Measurements from ENCODE around the gene SEPTIN5.
"Not testable (repeated sequence)": the region's sequence is repeated elsewhere in the genome, so short reads cannot be mapped to it uniquely, and the experiment has no call there.

Gene SEPTIN5

GRCh38 chr22:19721330-19722177 lies 7.3 kb downstream of the SEPTIN5 start:
- DNase-seq, result no peak

GRCh38 chr22:19722178-19722981 lies 8.1 kb downstream of the SEPTIN5 start:
- DNase-seq, result no peak

- DNase-seq, result no peak
These were observed 8.6 kb downstream of the SEPTIN5 start for GRCh38 chr22:19722982-19723231.

GRCh38 chr22:19723232-19723982 lies 9.1 kb downstream of the SEPTIN5 start, which contains the start of gene GP1BB:
GP1BB (plus strand) TSS chr22:19723539; CDS start chr22:19723570, 31 bp downstream.
- no peak for DNase-seq

DNA sequence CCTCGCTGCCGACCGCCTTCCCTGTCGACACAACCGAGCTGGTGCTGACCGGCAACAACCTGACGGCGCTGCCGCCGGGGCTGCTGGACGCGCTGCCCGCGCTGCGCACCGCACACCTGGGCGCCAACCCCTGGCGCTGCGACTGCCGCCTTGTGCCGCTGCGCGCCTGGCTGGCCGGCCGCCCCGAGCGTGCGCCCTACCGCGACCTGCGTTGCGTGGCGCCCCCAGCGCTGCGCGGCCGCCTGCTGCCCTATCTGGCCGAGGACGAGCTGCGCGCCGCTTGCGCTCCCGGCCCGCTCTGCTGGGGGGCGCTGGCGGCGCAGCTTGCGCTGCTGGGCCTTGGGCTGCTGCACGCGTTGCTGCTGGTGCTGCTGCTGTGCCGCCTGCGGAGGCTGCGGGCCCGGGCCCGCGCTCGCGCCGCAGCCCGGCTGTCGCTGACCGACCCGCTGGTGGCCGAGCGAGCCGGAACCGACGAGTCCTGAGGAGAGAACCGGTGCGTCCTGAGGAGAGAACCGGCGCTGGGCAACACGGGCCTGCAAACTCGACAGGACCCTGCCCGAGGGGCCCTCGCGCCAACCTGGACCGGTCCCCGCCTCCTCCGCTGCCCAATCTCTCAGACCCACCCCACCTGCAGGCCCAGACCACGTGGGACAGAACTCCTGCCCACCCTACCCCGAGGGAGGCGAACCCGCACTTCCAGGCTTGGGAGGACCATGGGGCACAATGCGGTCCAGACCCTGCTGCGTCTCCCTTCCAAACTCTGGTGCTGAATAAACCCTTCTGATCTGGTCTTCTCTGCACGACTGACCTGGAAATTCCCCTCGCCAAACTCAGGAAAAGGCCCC lies 9.9 kb downstream of the SEPTIN5 start:
- DNase-seq, result no peak

DNA sequence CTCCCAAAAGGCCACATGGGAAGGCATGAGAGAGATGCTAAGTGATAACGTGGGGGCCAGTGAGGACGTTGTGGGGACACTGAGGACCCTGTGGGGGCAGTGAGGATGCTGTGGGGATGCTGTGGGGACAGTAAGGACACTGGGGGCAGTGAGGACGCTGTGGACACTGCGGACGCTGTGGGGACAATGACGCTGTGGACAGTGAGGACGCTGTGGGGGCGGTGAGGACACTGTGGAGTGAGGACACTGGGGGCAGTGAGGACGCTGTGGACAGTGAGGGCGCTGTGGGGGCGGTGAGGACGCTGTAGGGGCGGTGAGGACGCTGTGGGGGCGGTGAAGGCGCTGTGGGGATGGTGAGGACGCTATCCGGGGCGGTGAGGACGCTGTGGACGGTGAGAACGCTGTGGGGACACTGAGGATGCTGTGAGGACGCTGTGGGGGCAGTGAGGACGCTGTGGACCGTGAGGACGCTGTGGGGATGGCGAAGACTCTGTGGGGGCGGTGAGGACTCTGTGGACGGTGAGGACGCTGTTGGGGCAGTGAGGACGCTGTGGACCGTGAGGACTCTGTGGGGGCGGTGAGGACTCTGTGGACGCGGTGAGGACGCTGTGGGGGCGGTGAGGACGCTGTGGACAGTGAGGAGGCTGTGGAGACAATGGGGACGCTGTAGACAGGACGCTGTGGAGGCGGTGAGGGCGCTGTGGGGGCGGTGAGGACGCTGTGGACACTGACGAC lies 10.8 kb downstream of the SEPTIN5 start:
- DNase-seq, result no peak

DNA sequence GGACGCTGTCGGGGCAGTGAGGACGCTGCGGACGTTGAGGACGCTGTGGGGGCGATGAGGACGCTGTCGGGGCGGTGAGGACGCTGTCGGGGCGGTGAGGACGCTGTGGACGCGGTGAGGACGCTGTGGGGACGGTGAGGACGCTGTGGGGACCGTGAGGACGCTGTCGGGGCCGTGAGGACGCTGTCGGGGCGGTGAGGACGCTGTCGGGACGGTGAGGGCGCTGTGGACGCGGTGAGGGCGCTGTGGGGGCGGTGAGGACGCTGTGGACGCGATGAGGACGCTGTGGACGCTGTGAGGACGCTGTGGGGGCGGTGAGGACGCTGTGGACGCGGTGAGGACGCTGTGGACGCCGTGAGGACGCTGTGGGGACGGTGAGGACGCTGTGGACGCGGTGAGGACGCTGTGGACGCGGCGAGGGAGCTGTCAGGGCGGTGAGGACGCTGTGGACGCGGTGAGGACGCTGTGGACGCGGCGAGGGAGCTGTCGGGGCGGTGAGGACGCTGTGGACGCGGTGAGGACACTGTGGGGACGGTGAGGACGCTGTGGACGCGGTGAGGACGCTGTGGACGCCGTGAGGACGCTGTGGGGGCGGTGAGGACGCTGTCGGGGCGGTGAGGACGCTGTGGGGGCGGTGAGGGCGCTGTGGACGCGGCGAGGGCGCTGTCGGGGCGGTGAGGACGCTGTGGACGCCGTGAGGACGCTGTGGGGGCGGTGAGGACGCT lies 11.9 kb downstream of the SEPTIN5 start:
- DNase-seq, result not testable (repeated sequence)

DNA sequence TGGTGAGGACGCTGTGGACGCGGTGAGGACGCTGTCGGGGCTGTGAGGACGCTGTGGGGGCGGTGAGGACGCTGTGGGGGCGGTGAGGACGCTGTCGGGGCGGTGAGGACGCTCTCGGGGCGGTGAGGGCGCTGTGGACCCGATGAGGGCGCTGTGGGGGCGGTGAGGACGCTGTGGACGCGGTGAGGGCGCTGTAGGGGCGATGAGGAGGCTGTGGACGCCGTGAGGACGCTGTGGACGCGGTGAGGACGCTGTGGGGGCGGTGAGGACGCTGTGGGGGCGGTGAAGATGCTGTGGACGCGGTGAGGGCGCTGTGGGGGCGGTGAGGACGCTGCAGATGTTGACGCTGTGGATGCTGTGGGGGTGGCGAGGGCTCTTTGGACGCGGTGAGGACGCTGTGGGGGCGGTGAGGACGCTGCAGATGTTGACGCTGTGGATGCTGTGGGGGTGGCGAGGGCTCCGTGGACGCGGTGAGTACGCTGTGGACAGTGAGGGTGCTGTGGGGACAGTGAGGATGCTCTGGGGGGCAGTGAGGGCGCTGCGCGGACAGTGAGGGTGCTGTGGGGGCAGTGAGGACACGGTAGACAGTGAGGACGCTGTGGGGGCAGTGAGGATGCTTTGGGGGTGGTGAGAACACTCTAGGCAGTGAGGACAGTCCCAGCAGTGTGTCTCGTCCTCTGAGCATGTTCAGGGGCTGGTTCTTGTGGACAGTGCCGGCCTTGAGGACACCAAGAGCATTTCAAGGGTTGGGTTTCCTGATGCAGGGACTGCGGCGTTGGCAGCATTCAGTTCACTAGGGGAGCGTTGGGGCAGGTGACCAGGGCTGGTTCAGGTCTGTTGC lies 13.2 kb downstream of the SEPTIN5 start:
- no peak for DNase-seq

GRCh38 chr22:19728271-19728670 lies 14.0 kb downstream of the SEPTIN5 start:
- DNase-seq, result no peak

DNA sequence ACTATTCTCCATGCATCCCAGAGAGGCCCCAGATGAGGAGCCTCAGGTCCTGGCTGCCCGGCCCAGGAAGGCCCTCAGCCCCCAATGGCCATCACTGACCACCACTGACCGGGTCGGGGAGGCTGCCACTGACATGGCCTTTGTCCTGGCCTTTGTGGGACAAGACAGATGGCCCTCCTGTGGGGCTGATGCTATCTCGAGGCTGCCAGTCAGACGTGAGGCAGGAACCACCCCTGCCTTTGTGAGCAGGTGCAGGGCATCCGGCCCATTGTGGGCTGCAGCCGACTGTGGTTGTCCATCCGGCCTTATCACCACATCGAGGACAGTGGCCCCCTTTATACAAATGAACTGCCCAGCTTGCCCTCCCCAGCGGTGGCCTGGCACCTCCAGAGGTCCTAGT lies 14.5 kb downstream of the SEPTIN5 start:
- no peak for DNase-seq

GRCh38 chr22:19729507-19729906 lies 15.2 kb downstream of the SEPTIN5 start:
- DNase-seq, result no peak

- no peak for DNase-seq
These were observed 15.9 kb downstream of the SEPTIN5 start for GRCh38 chr22:19730198-19730597.

DNA sequence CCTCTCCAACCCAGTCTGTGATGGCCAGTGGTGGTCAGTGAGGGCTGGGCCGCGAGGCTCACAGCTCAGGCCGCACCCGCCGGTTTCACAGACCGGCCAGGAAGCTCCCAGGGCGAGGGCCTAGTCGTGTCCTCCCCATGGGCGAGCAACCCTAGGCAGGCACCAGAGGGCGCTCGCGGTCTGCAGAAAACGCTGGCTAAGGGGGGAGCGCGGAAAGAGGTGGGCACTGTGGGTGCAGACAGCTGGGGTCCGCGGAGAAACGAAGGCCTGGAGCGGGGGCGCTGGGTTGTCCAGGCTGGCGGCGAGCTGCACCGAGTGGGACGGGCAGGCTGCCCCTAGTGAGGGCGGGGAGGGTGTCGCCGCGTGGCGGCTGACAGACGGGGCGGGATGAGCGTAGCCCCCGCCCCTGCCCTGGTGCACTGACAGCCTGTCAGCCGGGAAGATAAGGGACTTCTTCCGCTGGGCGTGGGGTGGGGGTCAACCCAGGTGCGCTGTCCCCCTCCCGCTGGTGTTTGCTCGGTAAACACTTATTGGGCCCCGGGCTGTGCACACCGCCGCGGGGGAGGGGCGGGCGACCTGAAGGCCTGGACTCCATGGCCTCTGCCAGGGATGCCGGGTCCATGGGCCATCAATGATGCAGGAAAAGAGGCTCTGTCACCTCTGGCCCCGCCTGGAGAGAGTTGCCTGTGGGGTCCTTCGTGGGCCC lies 16.5 kb downstream of the SEPTIN5 start:
- DNase-seq, result peak; percentile 74

DNA sequence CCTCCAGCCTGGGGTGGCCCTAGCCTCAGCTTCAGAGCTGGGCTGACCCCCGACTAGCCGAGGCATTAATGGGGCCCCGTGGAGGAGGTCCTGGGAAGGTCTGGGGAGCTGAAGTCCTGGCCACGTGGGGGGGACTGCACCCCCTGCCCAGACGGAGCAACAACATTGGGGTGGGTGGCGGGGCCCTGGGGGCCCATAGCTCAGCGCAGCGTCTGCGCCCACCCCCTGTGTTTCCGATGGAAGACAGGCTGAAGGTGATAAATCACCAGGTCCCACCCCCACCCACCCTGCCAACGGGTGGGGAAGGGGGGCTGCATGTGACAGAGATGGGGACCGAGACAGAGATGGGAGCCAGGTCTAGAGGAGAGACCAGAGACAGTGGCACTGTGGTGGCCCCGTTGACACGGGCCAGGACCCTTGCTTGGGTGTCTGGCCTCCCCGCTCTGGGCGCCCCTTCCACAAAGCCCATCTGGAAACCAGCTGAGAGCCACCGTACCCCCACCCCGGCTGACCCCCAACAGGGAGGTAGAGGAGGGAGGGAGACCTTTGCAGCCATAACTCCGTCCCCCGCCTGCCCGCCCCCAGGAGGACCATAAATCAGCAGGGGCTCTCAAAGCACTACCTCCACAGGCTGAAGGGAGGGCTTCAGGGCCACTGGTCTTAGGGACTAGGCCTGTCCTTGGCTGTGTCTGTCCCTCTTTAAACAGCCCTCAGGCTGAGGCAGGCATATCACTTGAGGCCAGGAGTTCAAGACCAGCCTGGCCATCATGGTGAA lies 17.2 kb downstream of the SEPTIN5 start:
- no peak for DNase-seq

DNA sequence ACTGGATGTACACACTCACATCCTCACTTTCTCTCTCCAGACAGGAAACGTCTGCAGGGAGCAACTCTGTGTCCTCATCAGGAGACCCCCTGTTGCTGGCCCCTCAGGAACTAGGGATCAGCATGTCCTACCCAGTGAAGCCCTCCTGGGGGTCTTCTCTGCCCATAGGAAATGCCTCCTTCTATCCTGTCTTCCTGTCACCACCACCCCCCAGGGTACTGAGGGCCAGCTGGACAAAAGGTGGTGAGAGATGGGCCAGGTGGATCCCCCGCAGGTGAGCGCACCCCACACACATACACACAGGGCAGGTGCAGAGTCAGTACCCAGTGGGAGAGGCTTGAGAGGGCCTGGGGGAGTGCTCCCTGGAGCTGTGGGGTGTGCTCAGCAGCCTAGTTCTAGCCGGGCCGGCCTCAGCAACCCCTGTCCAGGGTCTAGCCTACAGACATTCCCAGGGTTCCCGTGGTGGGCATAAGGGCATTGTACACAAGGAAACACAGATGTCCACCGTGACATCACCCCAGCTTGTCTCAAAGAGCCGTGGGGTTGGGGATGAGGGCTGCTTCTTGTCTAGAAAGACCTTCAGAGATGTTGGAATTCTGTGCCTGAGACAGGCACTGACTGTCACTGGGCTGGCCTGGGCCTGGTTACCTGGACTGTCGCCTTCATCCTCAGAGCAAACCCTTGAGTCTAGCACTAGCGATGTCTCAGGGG lies 18.3 kb downstream of the SEPTIN5 start:
- no peak for DNase-seq

DNA sequence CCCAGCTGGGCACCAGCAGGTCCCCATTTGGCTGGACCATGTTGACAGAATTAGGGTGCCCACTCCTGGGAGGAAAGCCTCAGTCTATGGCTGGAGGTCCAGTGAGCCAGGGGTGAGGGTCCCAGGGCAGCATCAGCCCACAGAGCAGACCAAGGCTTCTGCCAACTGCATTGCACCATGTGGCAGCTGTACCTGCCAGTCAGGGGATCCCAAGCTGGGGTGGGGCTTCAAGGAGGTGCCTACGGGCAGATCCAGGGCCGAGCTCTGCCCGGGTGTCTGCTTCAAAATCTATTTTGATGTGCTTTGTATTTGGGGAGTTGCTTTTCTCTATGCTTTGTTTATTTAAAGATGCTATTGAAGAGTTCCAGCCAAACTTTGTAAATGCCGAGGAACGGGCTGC lies 19.5 kb downstream of the SEPTIN5 start:
- no peak for DNase-seq

GRCh38 chr22:19734163-19734562 lies 19.9 kb downstream of the SEPTIN5 start:
- DNase-seq, result no peak

GRCh38 chr22:19734837-19735382 lies 20.6 kb downstream of the SEPTIN5 start:
- no peak for DNase-seq

Measured in NCI-H510A (cell line).